IPS-15b (cell line): Measurements from ENCODE around the gene JAKMIP1.

Experiments
- H3K27me3 ChIP-seq: one replicate; pipeline ENCODE4 v1.6.1; 2013; ENCODE audit warnings: low read length; ENCODE audit not compliant: control insufficient read depth, insufficient read depth
- H3K36me3 ChIP-seq: one replicate; pipeline ENCODE4 v1.6.1; 2013; ENCODE audit warnings: low read length; ENCODE audit not compliant: control insufficient read depth, insufficient read depth
- H3K4me1 ChIP-seq: one replicate; pipeline ENCODE4 v1.6.1; 2013; ENCODE audit warnings: mild to moderate bottlenecking, low read length; ENCODE audit not compliant: control insufficient read depth, insufficient read depth
- H3K4me3 ChIP-seq: one replicate; pipeline ENCODE4 v1.5.1; 2013; ENCODE audit warnings: low read depth, low read length
- H3K9ac ChIP-seq: one replicate; pipeline ENCODE4 v1.6.1; 2013; ENCODE audit warnings: low read depth, mild to moderate bottlenecking, low read length
- H3K9me3 ChIP-seq: one replicate; pipeline ENCODE4 v1.6.1; 2013; ENCODE audit warnings: mild to moderate bottlenecking, low read length; ENCODE audit not compliant: control insufficient read depth, insufficient read depth

Gene JAKMIP1

DNA sequence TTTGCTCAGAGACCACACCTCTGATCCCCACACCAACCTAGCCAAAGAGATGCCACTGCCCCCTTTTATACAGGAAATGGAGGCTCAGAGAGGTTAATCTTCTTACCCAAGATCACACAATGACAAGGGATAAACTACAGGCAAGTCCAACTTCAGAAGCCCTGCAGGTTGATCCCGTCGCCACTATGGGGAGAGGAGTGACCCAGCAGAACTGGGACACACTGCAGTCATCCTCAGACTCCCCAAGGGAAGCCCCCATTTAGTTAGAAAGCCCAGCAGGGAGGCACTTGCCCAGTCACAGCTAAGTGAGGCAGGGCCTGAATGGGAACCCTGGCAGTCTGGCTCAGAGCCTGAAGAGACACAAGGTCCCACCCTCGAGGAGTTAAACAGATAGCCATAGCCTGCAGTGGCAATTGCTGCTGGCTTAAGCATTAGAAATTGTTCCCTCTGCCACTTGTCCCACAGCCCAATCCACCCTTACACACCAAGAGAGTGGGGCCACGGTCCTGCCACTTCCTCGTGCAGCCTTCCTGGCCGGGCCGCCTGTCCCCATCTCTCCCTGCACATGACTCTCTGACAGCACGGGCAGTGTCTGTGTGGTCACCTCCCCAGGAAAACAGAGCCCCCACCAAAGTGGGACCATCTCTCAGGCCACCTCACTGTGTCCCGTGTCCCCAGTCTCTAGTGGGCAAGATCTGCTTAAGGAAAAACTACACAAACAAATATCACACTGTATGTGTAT lies 2.7 kb downstream of the JAKMIP1 start:
- Histone ChIP-seq H3K27me3 (peaks cover 19% of the 10 kb centered on the region), H3K9ac (no peak overlapping the region), H3K9me3 (no peaks in the 10 kb centered on the region), H3K4me1 (peaks cover 10% of the 10 kb centered on the region), H3K36me3 (no peaks in the 10 kb centered on the region), H3K4me3 (no peak overlapping the region)

DNA sequence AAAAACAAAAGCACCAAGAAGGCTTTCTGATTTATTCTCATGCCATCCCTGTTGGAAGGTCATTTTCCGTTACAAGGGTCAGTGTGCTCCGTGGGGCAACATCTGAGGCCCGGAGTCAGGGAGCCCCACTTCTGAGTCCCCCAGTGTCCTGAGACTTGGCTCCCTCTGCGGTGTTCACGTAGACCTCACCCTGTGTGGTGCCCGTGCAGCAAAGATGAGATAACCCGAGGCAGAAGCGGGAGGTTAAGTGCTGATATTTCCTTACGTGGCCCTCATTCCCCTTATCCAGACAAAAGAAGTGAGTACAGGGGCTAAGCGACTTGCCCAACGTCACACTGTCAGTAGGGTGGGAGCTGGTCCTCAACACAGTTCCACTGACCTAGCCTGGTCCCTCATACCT lies 3.5 kb downstream of the JAKMIP1 start:
- Histone ChIP-seq H3K36me3 (no peaks in the 10 kb centered on the region), H3K4me3 (no peak overlapping the region), H3K4me1 (peaks cover 10% of the 10 kb centered on the region), H3K27me3 (peaks cover 13% of the 10 kb centered on the region), H3K9me3 (no peaks in the 10 kb centered on the region), H3K9ac (no peak overlapping the region)

DNA sequence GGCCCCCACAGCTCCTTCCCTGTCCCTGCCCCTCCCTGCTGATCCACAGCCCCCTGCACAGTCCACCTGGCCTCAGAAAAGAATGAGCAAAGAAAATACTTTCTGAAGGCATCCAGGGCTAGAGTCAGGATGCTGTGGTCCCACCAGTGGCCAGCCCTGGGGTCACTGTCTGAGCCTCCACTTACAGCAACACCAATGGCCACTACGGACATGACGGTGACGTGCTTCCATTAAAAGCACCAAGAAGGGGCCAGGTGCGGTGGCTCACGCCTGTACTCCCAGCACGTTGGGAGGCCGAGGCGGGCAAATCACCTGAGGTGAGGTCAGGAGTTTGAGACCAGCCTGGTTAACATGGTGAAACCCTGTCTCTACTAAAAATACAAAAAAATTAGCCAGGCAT lies 4.0 kb downstream of the JAKMIP1 start:
- H3K36me3 ChIP-seq = no peaks in the 10 kb centered on the region
- H3K27me3 ChIP-seq = peaks cover 8% of the 10 kb centered on the region
- H3K4me3 ChIP-seq = no peak overlapping the region

DNA sequence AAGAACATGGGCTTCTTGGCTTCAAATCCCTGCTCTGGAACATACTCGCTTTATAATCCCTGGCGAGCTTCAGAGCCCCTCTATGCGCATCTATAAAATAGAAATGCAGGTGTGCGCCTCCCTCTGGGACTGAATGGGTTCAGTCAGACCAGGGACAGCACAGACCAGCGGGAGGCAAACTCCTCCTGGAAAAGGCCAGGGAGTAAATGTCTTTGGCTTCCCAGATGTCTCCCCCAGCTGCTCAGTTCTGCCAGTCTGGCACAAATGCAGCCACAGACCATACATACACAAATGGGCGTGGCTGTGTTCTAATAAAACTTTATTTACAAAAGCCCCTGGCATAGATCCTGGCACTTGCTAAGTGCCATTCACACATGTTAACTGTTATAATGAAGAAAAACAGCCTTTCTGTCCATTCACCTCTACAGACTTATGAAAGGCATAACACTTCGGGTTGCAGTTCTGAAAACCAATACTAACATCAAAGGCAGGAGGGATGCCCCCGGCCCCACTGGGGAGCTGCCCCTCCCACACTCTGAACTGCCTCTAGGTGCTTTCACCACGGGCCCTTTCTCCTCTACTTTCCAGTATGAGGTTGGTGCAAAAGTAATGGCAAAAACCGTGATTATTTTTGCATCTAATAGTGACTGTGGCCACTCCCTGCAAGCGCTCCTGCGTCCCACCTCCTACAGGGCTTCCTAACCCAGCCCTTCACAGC lies 4.6 kb downstream of the JAKMIP1 start:
- Histone ChIP-seq H3K4me3 (no peak overlapping the region), H3K4me1 (peaks cover 10% of the 10 kb centered on the region), H3K9ac (no peak overlapping the region), H3K36me3 (no peaks in the 10 kb centered on the region), H3K27me3 (peaks cover 4% of the 10 kb centered on the region), H3K9me3 (no peaks in the 10 kb centered on the region)

More for the DNA sequence above, 4.0 kb downstream of the JAKMIP1 start:
- H3K9ac ChIP-seq = no peak overlapping the region
- H3K4me1 ChIP-seq = peaks cover 10% of the 10 kb centered on the region
- H3K9me3 ChIP-seq = no peaks in the 10 kb centered on the region

DNA sequence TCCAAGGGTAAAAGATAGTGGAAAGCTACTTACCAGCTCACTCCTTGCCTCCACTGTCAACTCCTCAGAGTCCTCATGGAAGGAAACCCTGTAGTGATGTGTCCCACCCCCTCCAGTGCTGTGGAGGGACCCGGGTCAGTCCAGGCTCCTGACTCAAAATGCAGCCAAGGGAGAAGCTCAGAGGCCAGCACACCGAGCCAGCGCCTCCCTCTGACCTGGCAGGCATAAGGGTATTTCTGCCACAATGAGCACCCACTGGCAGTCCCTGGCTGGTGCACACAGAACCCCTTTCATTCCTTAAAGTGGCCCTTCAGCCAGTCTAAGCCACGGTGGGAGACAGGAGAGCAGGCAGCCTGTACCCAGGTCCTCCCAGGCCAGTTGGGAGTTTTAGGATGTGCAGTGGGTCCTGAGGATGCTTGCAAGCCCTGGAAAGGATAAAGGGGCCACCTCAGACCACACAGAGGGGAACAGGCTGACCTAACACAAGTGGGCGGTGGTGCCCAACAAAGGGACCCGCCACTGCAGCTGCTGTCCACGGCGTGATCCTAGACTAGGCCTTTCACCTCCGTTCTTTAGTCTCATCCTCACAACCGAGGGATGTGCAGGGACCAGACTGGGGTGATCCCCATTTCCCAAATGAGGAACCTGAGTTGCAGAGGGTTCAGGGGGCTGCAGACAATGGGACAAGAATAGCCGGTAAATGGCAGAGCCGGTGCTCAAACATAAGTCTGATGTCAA lies 5.7 kb downstream of the JAKMIP1 start:
- Histone ChIP-seq H3K27me3 (peaks cover 4% of the 10 kb centered on the region), H3K4me1 (peaks cover 10% of the 10 kb centered on the region), H3K36me3 (no peaks in the 10 kb centered on the region), H3K9me3 (no peaks in the 10 kb centered on the region), H3K9ac (no peak overlapping the region), H3K4me3 (no peak overlapping the region)

DNA sequence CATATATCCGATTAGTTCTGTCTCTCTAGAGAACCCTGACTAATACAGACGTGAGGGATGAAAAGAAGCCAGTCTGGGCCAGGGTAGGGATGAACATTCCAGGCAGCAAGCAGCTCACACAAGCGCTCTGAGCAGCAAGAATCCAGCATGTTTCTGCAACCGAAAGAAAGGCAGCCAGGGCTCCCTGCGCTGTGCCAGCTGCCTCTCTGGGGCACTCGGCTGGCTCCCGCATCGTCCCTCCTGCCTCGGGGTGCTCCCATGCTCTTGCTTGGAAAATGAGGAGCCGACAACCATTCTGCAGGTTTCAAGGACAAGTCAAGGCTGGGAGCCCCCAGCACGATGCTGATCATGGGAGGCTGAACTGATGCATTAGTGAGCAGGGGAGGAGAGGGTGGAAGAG lies 7.0 kb downstream of the JAKMIP1 start:
- Histone ChIP-seq H3K4me1 (peaks cover 7% of the 10 kb centered on the region), H3K27me3 (peaks cover under 1% of the 10 kb centered on the region), H3K9ac (no peak overlapping the region), H3K4me3 (no peak overlapping the region), H3K36me3 (no peaks in the 10 kb centered on the region), H3K9me3 (no peaks in the 10 kb centered on the region)

DNA sequence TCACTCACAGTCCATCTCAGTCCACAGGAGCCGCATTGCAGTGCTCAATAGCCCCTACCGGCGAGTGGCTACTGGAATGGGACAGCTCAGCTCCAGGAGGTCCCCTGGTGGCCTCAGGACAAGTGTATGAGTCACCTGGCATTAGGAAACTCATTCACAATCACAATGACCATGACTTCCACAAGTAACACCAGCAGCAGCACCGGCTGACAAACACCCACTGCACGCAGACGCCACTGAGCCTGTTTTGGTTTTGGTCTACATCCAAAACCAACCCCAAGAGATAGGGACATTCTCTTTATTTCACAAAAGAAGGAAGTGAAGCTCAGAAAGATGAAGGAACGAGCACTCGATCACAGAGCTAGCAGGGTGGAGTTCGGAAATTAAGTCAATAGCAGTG lies 8.1 kb downstream of the JAKMIP1 start:
- Histone ChIP-seq H3K36me3 (no peaks in the 10 kb centered on the region), H3K27me3 (no peaks in the 10 kb centered on the region), H3K9me3 (no peaks in the 10 kb centered on the region)

DNA sequence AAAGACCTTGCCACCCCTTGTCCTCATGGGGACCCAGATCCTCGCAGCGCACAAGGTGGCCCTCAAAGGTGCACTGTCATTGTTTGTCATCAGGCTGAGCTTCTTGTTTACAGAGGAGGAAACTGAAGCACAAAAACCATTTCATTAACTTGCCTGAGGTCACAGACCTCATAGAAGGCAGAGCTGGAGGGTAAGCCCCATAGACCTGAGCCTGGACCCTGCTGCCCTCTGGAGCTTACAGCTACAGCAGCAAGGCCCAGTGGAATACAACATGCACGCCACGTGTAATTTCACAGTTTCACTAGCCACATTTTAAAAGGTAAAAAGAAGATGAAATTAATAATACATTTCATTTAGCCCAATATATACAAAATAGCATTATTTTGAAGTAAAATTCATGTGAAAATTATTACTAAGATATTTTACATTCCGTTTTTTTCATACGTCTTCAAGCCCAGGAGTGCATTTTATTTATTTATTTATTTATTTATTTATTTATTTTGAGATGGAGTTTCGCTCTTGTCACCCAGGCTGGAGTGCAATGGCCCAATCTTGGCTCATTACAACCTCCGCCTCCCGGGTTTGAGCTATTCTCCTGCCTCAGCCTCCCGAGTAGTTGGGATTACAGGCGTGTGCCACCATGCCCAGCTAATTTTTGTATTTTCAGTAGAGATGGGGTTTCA lies 8.8 kb downstream of the JAKMIP1 start:
- peaks cover 4% of the 10 kb centered on the region for H3K4me1 ChIP-seq
- H3K9me3 ChIP-seq = no peaks in the 10 kb centered on the region
- no peak overlapping the region for H3K4me3 ChIP-seq
- no peaks in the 10 kb centered on the region for H3K27me3 ChIP-seq
- no peaks in the 10 kb centered on the region for H3K36me3 ChIP-seq
- no peak overlapping the region for H3K9ac ChIP-seq

More for the DNA sequence above, 8.1 kb downstream of the JAKMIP1 start:
- Histone ChIP-seq H3K4me1 (peaks cover 4% of the 10 kb centered on the region), H3K4me3 (no peak overlapping the region), H3K9ac (no peak overlapping the region)

DNA sequence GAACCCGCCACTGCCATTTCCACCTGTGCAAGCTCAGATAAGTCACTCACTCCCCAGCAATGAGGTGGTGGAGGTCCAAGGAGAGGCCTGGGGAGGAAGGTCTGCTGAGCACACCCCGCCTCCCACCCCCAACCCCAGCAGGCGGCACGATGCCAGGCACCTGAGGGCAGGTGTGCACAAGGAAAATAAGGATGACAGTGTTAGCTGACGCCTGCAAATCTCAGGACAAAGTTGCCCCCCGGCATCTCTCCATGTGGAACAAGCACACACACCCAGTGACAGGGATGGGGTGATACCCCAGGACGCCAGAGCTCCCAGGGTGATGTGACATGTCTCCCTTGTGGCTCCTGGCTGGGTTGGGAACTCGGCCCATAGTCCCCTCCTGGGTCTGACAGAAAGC lies 9.9 kb downstream of the JAKMIP1 start:
- H3K36me3 ChIP-seq = no peaks in the 10 kb centered on the region
- H3K9me3 ChIP-seq = no peaks in the 10 kb centered on the region
- H3K27me3 ChIP-seq = no peaks in the 10 kb centered on the region
- no peaks in the 10 kb centered on the region for H3K4me1 ChIP-seq
- H3K9ac ChIP-seq = no peak overlapping the region
- H3K4me3 ChIP-seq = no peak overlapping the region

DNA sequence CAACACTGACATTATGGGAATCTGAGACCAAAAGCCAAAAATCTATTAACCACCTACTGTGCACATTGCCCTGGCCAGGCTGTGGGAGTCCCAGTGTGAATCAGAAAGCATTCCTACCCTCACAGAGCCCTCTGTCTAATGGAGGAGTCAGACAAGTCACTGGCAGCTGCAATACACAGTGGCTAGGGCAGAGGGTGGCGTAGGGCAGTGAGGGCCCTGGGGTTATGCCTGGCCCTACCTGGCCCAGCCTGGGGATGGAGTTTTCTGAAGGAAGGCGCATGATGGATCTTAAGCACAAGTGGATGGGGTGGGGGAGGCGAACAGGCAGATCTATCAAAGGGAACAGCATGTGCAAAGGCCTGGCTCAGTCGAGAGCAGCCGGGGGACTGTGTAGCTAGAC lies 10.8 kb downstream of the JAKMIP1 start:
- Histone ChIP-seq H3K4me1 (no peaks in the 10 kb centered on the region), H3K36me3 (peaks cover 2% of the 10 kb centered on the region), H3K27me3 (no peaks in the 10 kb centered on the region), H3K4me3 (no peak overlapping the region), H3K9ac (no peak overlapping the region), H3K9me3 (no peaks in the 10 kb centered on the region)

DNA sequence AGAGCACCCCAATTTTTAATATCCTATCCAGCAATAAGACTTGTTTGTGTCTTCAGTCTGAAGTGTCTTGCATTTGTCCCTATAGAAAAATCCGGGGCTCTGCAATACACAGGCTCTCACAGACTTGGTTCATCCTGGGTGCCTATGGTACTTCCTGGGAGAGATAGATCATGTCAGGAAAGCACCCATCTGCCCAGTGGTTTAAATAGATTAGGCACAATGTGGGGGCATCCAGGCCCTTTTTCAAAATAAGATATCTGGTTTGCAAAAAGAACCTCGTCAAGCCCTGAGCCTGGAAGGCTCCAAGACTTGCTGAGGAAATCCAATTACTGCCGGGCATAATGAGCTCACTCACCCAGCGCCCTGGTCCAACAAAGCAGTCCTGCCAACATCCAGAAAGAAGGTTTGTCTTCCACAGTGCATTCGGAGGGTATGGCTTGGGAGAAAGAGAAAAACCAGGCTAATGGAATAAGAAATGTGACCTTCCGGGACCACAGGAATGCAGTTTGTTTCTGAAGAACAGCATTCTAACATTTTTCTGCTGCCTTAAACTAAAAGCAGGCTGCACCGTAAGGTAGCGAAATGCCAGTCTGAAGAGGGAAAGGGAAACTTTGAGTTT lies 11.6 kb downstream of the JAKMIP1 start:
- Histone ChIP-seq H3K36me3 (peaks cover 2% of the 10 kb centered on the region), H3K9me3 (no peaks in the 10 kb centered on the region), H3K9ac (no peak overlapping the region), H3K4me3 (no peak overlapping the region), H3K4me1 (no peaks in the 10 kb centered on the region), H3K27me3 (no peaks in the 10 kb centered on the region)
